T1000 (cell line): Measurements from ENCODE around the gene ASL.
"Not testable (repeated sequence)": the region's sequence is repeated elsewhere in the genome, so short reads cannot be mapped to it uniquely, and the experiment has no call there.

ENCODE experiments used
- DNase-seq: peaks from one replicate; lab custom pipeline; 2025; ENCODE audit warnings: mixed read lengths; lab: John Stamatoyannopoulos, UW

ASL gene

DNA sequence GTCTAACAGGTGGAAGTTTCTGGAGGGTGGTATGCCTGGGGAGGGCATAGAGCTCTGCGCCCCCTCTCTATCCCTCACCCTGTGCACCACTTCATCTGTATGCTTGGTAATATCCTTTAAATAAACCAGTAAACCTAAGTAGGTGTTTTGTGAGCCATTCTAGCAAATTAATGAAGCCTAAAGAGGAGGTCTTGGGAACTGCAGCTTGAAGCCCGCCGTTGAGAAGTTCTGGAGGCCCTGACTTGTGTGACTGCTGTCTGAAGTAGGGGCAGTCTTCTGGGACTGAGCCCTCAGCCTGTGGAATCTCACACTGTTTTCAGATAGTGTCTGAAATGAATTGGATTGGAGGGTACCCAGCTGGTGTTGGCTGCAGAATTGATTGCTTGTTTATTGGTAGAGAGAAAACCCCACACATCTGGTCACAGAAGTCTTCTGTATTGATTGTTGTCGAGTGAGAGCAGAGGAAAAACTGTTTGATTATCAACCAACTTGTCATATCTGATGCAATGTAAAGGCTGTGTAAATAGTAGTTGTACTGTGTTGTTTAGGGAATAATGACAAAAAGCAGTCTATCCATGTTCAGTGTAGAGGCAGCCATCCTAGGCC is 43.7 kb downstream of the ASL start:
- DNase-seq: no peak

DNA sequence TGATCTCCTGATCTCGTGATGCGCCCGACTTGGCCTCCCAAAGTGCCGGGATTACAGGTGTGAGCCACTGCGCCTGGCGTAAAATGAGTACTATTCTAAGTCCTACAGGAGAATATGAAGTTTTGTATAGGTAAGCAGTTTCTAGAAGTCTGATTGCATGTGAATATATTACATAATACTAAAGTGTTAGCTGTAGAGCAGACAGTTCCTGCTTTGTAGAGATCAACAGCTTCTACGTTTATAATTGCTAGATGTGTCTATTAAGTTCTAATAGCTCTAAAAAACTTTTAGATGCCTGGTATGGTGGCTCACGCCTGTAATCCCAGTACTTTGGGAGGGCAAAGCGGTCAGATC is 47.5 kb downstream of the ASL start:
- DNase-seq: no peak

DNA sequence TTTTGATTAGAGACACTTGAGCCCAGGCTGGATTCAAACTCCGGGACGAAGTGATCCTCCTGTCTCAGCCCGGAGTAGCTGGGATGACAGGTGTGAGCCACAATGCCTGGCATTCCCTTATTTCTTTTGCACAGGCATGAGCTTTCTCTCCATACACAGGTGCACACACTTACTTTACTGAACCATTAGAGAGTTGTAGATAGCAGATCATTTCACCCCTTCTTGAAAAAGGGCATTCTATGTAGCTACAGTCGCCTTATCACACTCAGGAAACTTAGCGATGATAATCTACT is 48.9 kb downstream of the ASL start:
- DNase-seq: not testable (repeated sequence)

DNA sequence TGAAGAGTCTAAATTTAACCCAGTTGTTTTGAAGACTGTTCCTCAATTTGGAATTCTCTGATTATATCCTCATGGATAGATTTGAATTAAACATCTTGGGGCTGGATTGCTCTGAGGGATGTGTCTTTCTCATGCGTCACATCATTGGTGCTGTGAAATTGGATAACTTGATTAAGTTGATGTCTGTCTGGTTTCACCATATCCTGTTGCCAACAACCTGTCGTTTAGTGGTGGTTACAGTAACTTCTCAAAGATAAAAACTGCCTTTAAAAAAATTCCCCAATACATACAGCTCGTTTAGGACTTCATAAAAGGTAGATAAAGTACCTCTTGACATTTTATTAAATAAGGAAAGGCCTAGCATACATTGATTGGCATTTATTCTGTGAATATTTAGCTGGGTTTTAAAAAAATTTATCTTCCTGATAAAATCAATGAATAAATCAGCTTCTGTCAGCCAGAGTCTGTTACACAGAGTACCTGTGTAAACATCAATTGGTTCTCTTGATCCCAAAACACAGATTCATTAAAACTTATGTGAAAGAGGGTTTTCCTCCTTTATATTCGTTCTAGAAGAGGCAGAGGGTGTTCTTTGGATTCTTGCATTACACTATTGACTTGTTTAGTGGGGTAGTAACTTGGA is 49.6 kb downstream of the ASL start:
- no peak for DNase-seq

DNA sequence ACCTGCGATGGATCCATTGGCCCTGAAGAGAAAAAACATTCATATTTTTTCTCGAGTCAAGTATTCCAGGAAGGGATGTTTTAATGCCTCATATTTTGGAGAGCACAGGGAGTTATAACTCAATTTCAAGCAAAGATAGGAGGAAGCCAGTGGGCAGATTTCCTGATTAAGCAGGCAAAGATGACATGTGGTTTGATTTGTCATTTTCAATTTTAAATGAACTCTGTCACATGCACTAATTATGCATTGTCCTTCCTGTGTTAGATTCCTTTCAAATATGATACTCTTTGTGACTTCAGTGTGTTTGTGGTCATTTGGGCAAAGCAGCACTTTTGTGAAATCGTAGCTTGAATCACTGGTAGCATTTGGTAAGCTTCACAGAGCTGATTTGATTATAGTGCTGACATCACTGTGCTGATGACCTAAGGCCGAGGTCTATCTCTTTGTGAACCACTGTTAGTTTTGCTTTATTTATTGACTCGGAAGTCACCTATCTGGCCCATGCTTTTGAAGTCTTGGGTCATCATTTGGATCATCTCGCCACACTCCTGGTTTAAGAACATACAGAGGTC is 50.2 kb downstream of the ASL start:
- DNase-seq: not testable (repeated sequence)

DNA sequence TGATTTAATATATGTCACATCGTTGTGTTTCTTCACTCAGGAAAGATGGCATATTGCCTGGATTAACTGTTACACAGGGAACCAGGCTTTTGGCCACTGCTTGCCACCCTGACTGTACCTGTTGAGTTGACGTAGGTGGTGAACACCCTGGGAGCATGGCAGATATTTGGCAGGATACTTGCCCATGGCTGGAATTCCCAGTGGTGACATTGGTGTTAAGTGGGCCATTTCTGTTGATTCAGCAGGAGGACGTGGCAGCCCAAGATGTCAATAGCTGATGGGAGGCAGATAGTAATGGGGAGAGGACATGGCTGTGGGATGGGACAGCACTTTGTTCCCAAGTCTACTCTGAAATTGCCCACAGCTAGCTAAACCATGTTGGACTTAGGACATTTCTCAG is 51.6 kb downstream of the ASL start:
- DNase-seq: not testable (repeated sequence)

DNA sequence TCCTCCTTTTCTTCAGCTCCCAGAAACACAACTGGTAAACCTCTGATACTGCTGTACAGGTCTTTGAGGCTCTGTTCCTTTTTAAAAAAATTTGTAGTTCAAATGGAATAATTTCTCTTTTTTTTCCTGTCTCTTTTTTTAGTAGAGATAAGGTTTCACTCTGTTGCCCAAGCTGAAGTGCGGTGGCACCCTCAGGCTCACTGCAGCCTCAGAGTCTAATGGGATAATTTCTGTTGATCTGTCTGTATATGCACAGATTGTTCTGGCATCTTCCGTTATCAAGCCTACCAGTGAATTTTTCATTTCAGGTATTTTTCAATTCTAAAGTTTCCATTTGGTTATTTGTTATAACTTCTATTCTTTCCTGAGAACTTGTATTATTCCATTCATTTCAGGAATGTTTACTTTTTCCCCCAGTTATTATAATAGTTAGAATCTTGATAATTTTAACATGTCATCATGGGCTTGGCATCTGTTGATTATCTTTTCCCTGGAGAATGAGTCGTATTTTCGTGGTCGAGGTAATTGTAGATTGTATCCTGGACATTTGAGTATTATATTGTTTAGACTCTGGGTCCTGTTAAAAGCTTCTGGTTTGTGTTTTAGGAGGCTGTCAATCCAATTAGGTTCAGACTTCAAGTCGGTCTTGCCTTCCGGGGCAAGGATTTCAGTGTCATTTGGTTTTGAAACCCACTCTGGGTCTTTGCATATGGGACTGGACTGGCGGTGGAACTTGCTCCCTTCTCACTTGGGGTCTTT is 63.6 kb downstream of the ASL start:
- DNase-seq: no peak

DNA sequence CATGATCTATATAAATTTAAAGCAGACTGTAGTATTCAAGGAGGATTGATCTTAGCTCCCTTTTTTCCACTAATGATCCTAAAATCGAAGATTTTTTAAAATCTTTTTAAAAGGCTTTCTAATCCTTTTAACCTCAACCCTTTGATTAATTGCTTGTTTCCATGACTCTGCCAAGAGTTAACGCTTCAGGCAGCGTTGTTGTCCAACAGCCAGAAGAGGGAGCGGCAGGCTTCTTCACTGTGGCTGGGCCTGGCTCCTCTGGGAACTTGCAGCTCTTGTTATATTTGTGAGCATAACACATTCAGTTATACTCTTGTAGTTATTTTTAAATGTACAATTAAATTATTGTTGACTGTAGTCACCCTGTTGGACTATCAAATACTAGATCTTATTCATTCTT is 65.3 kb downstream of the ASL start:
- no peak for DNase-seq

DNA sequence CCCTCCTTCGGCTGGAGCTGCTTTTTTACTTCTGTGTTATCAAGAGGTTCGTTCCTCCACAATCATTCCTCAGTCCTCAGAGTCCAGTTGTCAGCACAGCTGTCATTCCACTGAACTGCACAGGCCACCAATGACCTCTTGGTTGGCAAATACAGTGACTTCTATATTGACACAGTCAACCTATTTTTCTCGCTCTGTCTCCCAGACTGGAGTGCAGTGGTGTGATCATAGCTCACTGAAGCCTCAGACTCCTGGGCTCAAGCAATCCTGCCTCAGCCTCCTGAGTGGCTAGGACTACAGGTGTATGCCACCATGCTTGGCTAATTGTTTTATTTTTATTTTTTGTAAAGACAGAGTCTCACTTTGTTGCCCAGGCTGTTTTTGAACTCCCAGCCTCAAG is 66.7 kb downstream of the ASL start:
- no peak for DNase-seq

DNA sequence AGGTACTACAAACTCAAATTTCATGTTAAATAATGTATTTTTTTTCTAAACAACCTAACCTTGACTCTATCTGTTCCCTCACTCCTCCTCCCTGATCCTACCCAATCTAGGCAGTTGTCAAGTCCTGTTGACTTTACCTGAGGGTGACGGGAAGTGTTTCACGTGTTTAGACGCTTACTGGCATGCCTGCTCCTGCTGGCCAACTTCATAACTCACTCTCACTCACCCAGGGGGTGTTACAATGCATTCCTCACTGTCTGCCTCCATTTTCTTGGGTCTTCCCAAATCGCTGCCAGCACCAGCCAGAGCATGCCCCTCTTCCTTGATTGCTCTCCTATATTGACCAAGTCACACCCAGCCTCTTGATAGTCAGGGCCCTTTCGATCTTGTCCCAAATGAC is 67.4 kb downstream of the ASL start:
- DNase-seq: no peak
